SK-N-SH (cell line): ENCODE measurements around the gene TBC1D2B. TPM values are rescaled to one million over a fixed set of nuclear protein-coding genes. Genes with fewer than 3 reads are reported as not detected.

ENCODE experiments used
- CTCF ChIA-PET: fragments of 300-600, 350-600 bp; formaldehyde crosslinking; extraction: SDS; loops from one replicate; lab custom pipeline; 2021; lab: Yijun Ruan, JAX
- POLR2A ChIA-PET: fragments of 350-600 bp; sonication (Branson Sonifier 250); formaldehyde crosslinking; extraction: SDS; loops from one replicate; lab custom pipeline; 2020; ENCODE audit warnings: antibody characterized with exemption, inconsistent platforms; lab: Yijun Ruan, JAX
- DNase-seq: peaks from one replicate; pipeline ENCODE4 v3.0.0; 2012
- H2AFZ ChIP-seq: fragments of 200-600 bp; sonication (generic); 2 replicates; pipeline ENCODE4 v1.8.1; 2016; ENCODE audit warnings: antibody characterized with exemption, mild to moderate bottlenecking, low read depth
- H3F3A ChIP-seq: fragments of 200-600 bp; sonication (generic); replicated peaks from 2 replicates; pipeline ENCODE3; 2016; ENCODE audit warnings: antibody characterized with exemption, mild to moderate bottlenecking; ENCODE audit not compliant: insufficient read depth
- H3K27ac ChIP-seq, 2 experiments: fragments of 200-500 bp in 1 of 2; fragments of 200-600 bp in 1 of 2; sonication (Bioruptor generic) in 1 of 2; sonication (generic), shearing (Covaris generic) in 1 of 2; 2 replicates each; pipeline versions ENCODE4 v1.5.1 to v1.6.1; 2014 to 2016; ENCODE audit warnings: low read depth in 2 of 2, inconsistent platforms in 1 of 2, low read length in 1 of 2, mild to moderate bottlenecking in 1 of 2, mixed read lengths in 1 of 2
- H3K27me3 ChIP-seq: fragments of 200-600 bp; sonication (generic), shearing (Covaris generic); 2 replicates; pipeline ENCODE4 v1.6.1; 2016; ENCODE audit warnings: mixed run types; ENCODE audit not compliant: insufficient read depth
- H3K36me3 ChIP-seq, 2 experiments: fragments of 200-500 bp in 1 of 2; fragments of 200-600 bp in 1 of 2; sonication (Bioruptor generic) in 1 of 2; sonication (generic) in 1 of 2; replicated peaks in 1 of 2; 2 replicates each; pipeline versions ENCODE3 to v1.5.1; 2014 to 2016; ENCODE audit warnings: low read length in 1 of 2, mild to moderate bottlenecking in 1 of 2; ENCODE audit not compliant: insufficient read depth in 2 of 2, control insufficient read depth in 1 of 2
- H3K4me1 ChIP-seq, 2 experiments: fragments of 200-500 bp in 1 of 2; fragments of 200-600 bp in 1 of 2; sonication (Bioruptor generic) in 1 of 2; sonication (generic), shearing (Covaris generic) in 1 of 2; 2 replicates each; pipeline versions ENCODE4 v1.5.1 to v1.6.1; 2014 to 2016; ENCODE audit warnings: low read depth in 1 of 2, low read length in 1 of 2, mixed run types in 1 of 2; ENCODE audit not compliant: insufficient read depth in 2 of 2, control insufficient read depth in 1 of 2
- H3K4me2 ChIP-seq: fragments of 200-600 bp; sonication (generic), shearing (Covaris generic); 2 replicates; pipeline ENCODE4 v1.6.1; 2017; ENCODE audit warnings: mixed run types
- H3K4me3 ChIP-seq, 2 experiments: fragments of 200-500 bp in 1 of 2; fragments of 200-600 bp in 1 of 2; sonication (Bioruptor generic) in 1 of 2; sonication (generic), shearing (Covaris generic) in 1 of 2; 2 replicates each; pipeline versions ENCODE4 v1.5.1 to v1.8.1; 2014 to 2016; ENCODE audit warnings: low read depth in 2 of 2, inconsistent platforms in 1 of 2, low read length in 1 of 2, mild to moderate bottlenecking in 1 of 2, mixed read lengths in 1 of 2, moderate library complexity in 1 of 2
- H3K79me2 ChIP-seq: fragments of 200-600 bp; sonication (generic); 2 replicates; pipeline ENCODE4 v1.8.1; 2017; ENCODE audit warnings: mild to moderate bottlenecking; ENCODE audit not compliant: insufficient read depth
- H3K9ac ChIP-seq: fragments of 200-600 bp; sonication (generic); 2 replicates; pipeline ENCODE4 v1.6.1; 2017; ENCODE audit warnings: mixed run types
- H3K9me2 ChIP-seq: fragments of 200-600 bp; sonication (generic); 2 replicates; pipeline ENCODE4 v1.6.1; 2017; ENCODE audit warnings: mixed run types
- H3K9me3 ChIP-seq: fragments of 200-600 bp; sonication (generic); 2 replicates; pipeline ENCODE4 v1.6.1; 2017; ENCODE audit warnings: mixed run types, mild to moderate bottlenecking, moderate library complexity
- H4K20me1 ChIP-seq: fragments of 200-600 bp; sonication (generic); 2 replicates; pipeline ENCODE4 v1.6.1; 2017; ENCODE audit warnings: mild to moderate bottlenecking, mixed run types; ENCODE audit not compliant: insufficient read depth
- CHD2 ChIP-seq: fragments of 150-350 bp; IDR thresholded peaks from 2 replicates; pipeline ENCODE4 v1.6.1; 2018; ENCODE audit warnings: low read length; ENCODE audit not compliant: partially characterized antibody
- ELF1 ChIP-seq: IDR thresholded peaks from 2 replicates; pipeline ENCODE4 v1.4.0; 2012
- EP300 ChIP-seq, 2 experiments: IDR thresholded peaks; 2 replicates each; pipeline versions ENCODE4 v1.4.0 to v1.6.1; 2012; ENCODE audit warnings: borderline replicate concordance in 1 of 2, low read depth in 1 of 2, low read length in 1 of 2
- EZH2phosphoT487 ChIP-seq: fragments of 200-600 bp; sonication (generic); IDR thresholded peaks from 2 replicates; pipeline ENCODE4 v1.6.1; 2017; ENCODE audit warnings: low read depth, mixed run types, mild to moderate bottlenecking, antibody characterized with exemption, moderate library complexity, borderline replicate concordance
- FOXM1 ChIP-seq: IDR thresholded peaks from 2 replicates; pipeline ENCODE4 v1.4.0; 2012; ENCODE audit warnings: low read depth, mild to moderate bottlenecking
- GABPA ChIP-seq: IDR thresholded peaks from 2 replicates; pipeline ENCODE4 v1.4.0; 2012; ENCODE audit warnings: low read depth, mild to moderate bottlenecking
- GATA2 ChIP-seq: sonication (generic); formaldehyde crosslinking; IDR thresholded peaks from 2 replicates; pipeline ENCODE4 v1.5.0; 2020; ENCODE audit warnings: mild to moderate bottlenecking, missing genetic modification reagents
- IRF3 ChIP-seq: fragments of 150-350 bp; IDR thresholded peaks from 2 replicates; pipeline ENCODE4 v1.6.1; 2016; ENCODE audit warnings: mild to moderate bottlenecking, low read depth, low read length
- JUND ChIP-seq: IDR thresholded peaks from 2 replicates; pipeline ENCODE4 v1.4.0; 2012
- MEF2A ChIP-seq: IDR thresholded peaks from 2 replicates; pipeline ENCODE4 v1.4.0; 2012; ENCODE audit warnings: low read depth, borderline replicate concordance
- NFIC ChIP-seq: IDR thresholded peaks from 2 replicates; pipeline ENCODE4 v1.4.0; 2012; ENCODE audit warnings: borderline replicate concordance
- PBX3 ChIP-seq: IDR thresholded peaks from 2 replicates; pipeline ENCODE4; 2012
- POLR2AphosphoS5 ChIP-seq: IDR thresholded peaks from 2 replicates; pipeline ENCODE4 v1.6.1; 2012; ENCODE audit warnings: low read depth, low read length
- REST ChIP-seq: IDR thresholded peaks from 2 replicates; pipeline ENCODE4 v1.6.1; 2012; ENCODE audit warnings: mild to moderate bottlenecking, low read depth, low read length, moderate library complexity
- RFX5 ChIP-seq: IDR thresholded peaks from 2 replicates; pipeline ENCODE4 v1.6.1; 2012; ENCODE audit warnings: mild to moderate bottlenecking, improper control_type of control experiment, low read length
- SMC3 ChIP-seq: IDR thresholded peaks from 2 replicates; pipeline ENCODE4 v1.6.1; 2012; ENCODE audit warnings: low read depth, low read length, improper control_type of control experiment
- TAF1 ChIP-seq: IDR thresholded peaks from 2 replicates; pipeline ENCODE4 v1.6.1; 2012; ENCODE audit warnings: low read depth, mild to moderate bottlenecking, low read length, moderate library complexity, borderline replicate concordance
- USF1 ChIP-seq: IDR thresholded peaks from 2 replicates; pipeline ENCODE4 v1.4.0; 2012; ENCODE audit warnings: low read depth, borderline replicate concordance
- YY1 ChIP-seq: IDR thresholded peaks from 2 replicates; pipeline ENCODE4 v1.4.0; 2012; ENCODE audit warnings: low read depth, mild to moderate bottlenecking
- ZBTB33 ChIP-seq: IDR thresholded peaks from 2 replicates; pipeline ENCODE4 v1.4.0; 2012; ENCODE audit warnings: low read depth, borderline replicate concordance
- WGBS: methylation state at CpG from one replicate; pipeline ENCODE4 v1.1.6; 2017; ENCODE audit warnings: low lambda C conversion rate; 5-methylcytosine and 5-hydroxymethylcytosine counted together
- polyA plus RNA-seq, 3 experiments: library from polyadenylated mRNA; depleted of rRNA; stranded (reverse); fragments of >200 nt; gene quantifications; 2 replicates each; pipeline ENCODE4 v1.2.3, GENCODE V29; 2012

TBC1D2B gene
- polyA plus RNA-seq, 1 of the 3 experiments (the other 2 are of a cell fraction): 19.0 TPM

- CTCF ChIA-PET: interaction anchor here (0.6 to 3.7 kb wide), 3 partner anchors 11 to 133 kb away, joined by 3 to 21 read pairs (median 5); partner anchors contain the start of gene CIB2
- POLR2A ChIA-PET: no interaction called here
- 89% methylated on average over 5 of the region's 5 CpGs for WGBS
These were observed 43.0 kb upstream of the TBC1D2B start for GRCh38 chr15:78120523-78120922.

GRCh38 chr15:78112551-78112950, 35.0 kb upstream of the TBC1D2B start:
- H3F3A ChIP-seq: peaks cover 2% of the 10 kb centered on the region
- no peaks in the 10 kb centered on the region for H3K9me2 ChIP-seq
- H3K27ac ChIP-seq: no peak overlapping the region
- POLR2A ChIA-PET: no interaction called here
- H3K79me2 ChIP-seq: no peaks in the 10 kb centered on the region
- no peaks in the 10 kb centered on the region for H4K20me1 ChIP-seq
- no peak overlapping the region for H3K9ac ChIP-seq
- H3K4me2 ChIP-seq: no peak overlapping the region
- H3K4me3 ChIP-seq: no peak overlapping the region
- DNase-seq: no peak
- H3K36me3 ChIP-seq: no peaks in the 10 kb centered on the region
- CTCF ChIA-PET: interaction anchor here (0.6 to 9.3 kb wide), 33 partner anchors 9 to 1847 kb away, joined by 3 to 175 read pairs (median 5); partner anchors contain the start of genes ACSBG1 and CIB2
- no peaks in the 10 kb centered on the region; a peak in 1 of 4 replicates for H3K4me1 ChIP-seq
- 52% methylated on average over 2 of the region's 3 CpGs for WGBS
- H2AFZ ChIP-seq: no peak overlapping the region
- H3K9me3 ChIP-seq: no peaks in the 10 kb centered on the region
- H3K27me3 ChIP-seq: no peaks in the 10 kb centered on the region
- TF ChIP-seq EZH2phosphoT487 (no peak), FOXM1 (no peak), TAF1 (no peak), NFIC (no peak), POLR2AphosphoS5 (no peak), GATA2 (CRISPR knock-in tag) (no peak), RFX5 (no peak), YY1 (no peak), ZBTB33 (no peak), JUND (no peak), EP300 (IDR thresholded peaks at IDR 0.05; ENCODE audit: borderline replicate concordance in 1 of 2, low read depth in 1 of 2, low read length in 1 of 2) (no peak), REST (no peak), PBX3 (no peak), IRF3 (no peak), SMC3 (no peak)

More at GRCh38 chr15:78120523-78120922, 43.0 kb upstream of the TBC1D2B start:
- no peak for TF ChIP-seq FOXM1
- TF ChIP-seq ELF1: no peak
- no peak for TF ChIP-seq YY1
- no peak for TF ChIP-seq GABPA
- TF ChIP-seq POLR2AphosphoS5: no peak
- TF ChIP-seq MEF2A: no peak
- TF ChIP-seq CHD2: no peak
- no peak for TF ChIP-seq NFIC
- no peak for TF ChIP-seq USF1
- H3K27me3 ChIP-seq: no peaks in the 10 kb centered on the region
- no peak overlapping the region for H3K4me3 ChIP-seq
- H3K9ac ChIP-seq: no peak overlapping the region
- no peaks in the 10 kb centered on the region for H3K36me3 ChIP-seq
- H3F3A ChIP-seq: peaks cover 3% of the 10 kb centered on the region
- no peak overlapping the region for H3K27ac ChIP-seq
- H3K9me3 ChIP-seq: no peaks in the 10 kb centered on the region
- H3K4me2 ChIP-seq: no peak overlapping the region
- no peaks in the 10 kb centered on the region for H3K9me2 ChIP-seq
- no peaks in the 10 kb centered on the region for H3K4me1 ChIP-seq
- DNase-seq: no peak
- no peak overlapping the region for H2AFZ ChIP-seq
- H3K79me2 ChIP-seq: no peaks in the 10 kb centered on the region
- H4K20me1 ChIP-seq: no peaks in the 10 kb centered on the region
